Right lobe of liver (tissue), 4 donors: ENCODE measurements around the gene OSBPL2.

Experiments used
- CTCF ChIP-seq, 4 donors: fragments of 200-600 bp in 3 of 4; fragments of 450-650 bp in 1 of 4; IDR thresholded peaks; one replicate each; pipeline versions ENCODE4 v1.5.1 to v1.8.0; 2016 to 2022; ENCODE audit warnings: antibody characterized with exemption in 4 of 4, mild to moderate bottlenecking in 2 of 4
- POLR2A ChIP-seq: fragments of 450-650 bp; IDR thresholded peaks from one replicate; pipeline ENCODE4 v1.6.1; 2017; ENCODE audit warnings: antibody characterized with exemption, mild to moderate bottlenecking
- donor health status: DM: no; HTN: no; CAD: no.
- donor health status: DM: no; HTN: no; CAD: no.
- donor health status: DM: no; HTN: yes; CAD: no.

- TF ChIP-seq CTCF (IDR thresholded peaks at IDR 0.05) = no peak
- no peak for TF ChIP-seq POLR2A
Measured at GRCh38 chr20:62275219-62275618, 36.9 kb downstream of the OSBPL2 start.
